ENCODE results near the gene ACO2. TPM values are rescaled to one million over a fixed set of nuclear protein-coding genes. Genes with fewer than 3 reads are reported as not detected.

ACO2 gene
- total and polyA plus RNA-seq, 2 of the 8 experiments (the other 6 are each of a cell fraction or from before 2014, with no cell fraction given): 52.8 to 75.4 TPM

GRCh38 chr22:41571786-41572185 lies 102.9 kb downstream of the ACO2 start:
- H3K27ac ChIP-seq (ENCODE audit: low read depth, low read length): no peak overlapping the region
- H2BK20ac ChIP-seq (ENCODE audit: low read length): no peak overlapping the region
- no peak overlapping the region for H3K4me2 ChIP-seq (ENCODE audit: insufficient read depth in 1 of 2, low read depth in 2 of 2, low read length in 2 of 2)
- H4K20me1 ChIP-seq (replicated peaks in 1 of 2; ENCODE audit: control insufficient read depth in 1 of 2, insufficient read depth in 2 of 2, low read length in 2 of 2): no peaks in the 10 kb centered on the region
- no peak overlapping the region for H2BK5ac ChIP-seq (ENCODE audit: low read depth, low read length)
- H3K4me3 ChIP-seq (ENCODE audit: extremely low read depth in 1 of 4, insufficient read depth in 2 of 4, low read depth in 3 of 4, low read length in 4 of 4): no peak overlapping the region
- no peak overlapping the region for H2BK15ac ChIP-seq (ENCODE audit: low read length)
- no peaks in the 10 kb centered on the region for H3K9me3 ChIP-seq (ENCODE audit: insufficient read depth in 2 of 2, low read depth in 1 of 2, low read length in 1 of 2)
- FAIRE-seq (no peak), DNase-seq (ENCODE audit: low read depth in 1 of 2, low spot score in 2 of 2) (no peak)
- no peaks in the 10 kb centered on the region for H3K79me1 ChIP-seq (ENCODE audit: low read depth, low read length)
- no peak overlapping the region for H4K91ac ChIP-seq (replicated peaks; ENCODE audit: insufficient read length, low read length)
- H3K23me2 ChIP-seq (ENCODE audit: low read depth, low read length): peaks cover 3% of the 10 kb centered on the region; the same call in 1 of the 2 replicates
- POLR2A ChIA-PET (ENCODE audit: partially characterized antibody): interaction anchor here (0.7 to 1.4 kb wide), 2 partner anchors 9 to 58 kb away, joined by 3 read pairs; no protein-coding TSS in a partner anchor
- H4K8ac ChIP-seq (ENCODE audit: extremely low read depth, insufficient read depth, low read length): no peak overlapping the region
- no peak overlapping the region for H2BK120ac ChIP-seq (replicated peaks; ENCODE audit: low read depth, low read length)
- H3K23ac ChIP-seq (ENCODE audit: insufficient read length): no peak overlapping the region
- H3K18ac ChIP-seq (ENCODE audit: extremely low read depth, low read length): no peak overlapping the region
- 83% methylated on average over 4 of the region's 14 CpGs; no CpG with 5 or more reads in 1 of the 2 experiments for WGBS, 2 experiments (ENCODE audit: extremely low coverage in 1 of 2, insufficient coverage in 1 of 2, insufficient read length in 1 of 2, insufficient replicate concordance in 2 of 2, low coverage in 1 of 2, low lambda C conversion rate in 2 of 2, missing lambda C conversion rate in 1 of 2)
- H3K56ac ChIP-seq (replicated peaks; ENCODE audit: insufficient read length, low read depth, low read length): no peak overlapping the region
- no peak overlapping the region for H3K14ac ChIP-seq (ENCODE audit: insufficient read length)
- H3K4ac ChIP-seq (replicated peaks; ENCODE audit: insufficient read length, low read depth, low read length): no peak overlapping the region
- no peaks in the 10 kb centered on the region for H3K79me2 ChIP-seq (ENCODE audit: control insufficient read depth in 1 of 2, insufficient read depth in 2 of 2, low read length in 2 of 2)
- no peak overlapping the region for H2AFZ ChIP-seq (ENCODE audit: low read length)
- H3K27me3 ChIP-seq (replicated peaks in 1 of 4; ENCODE audit: control insufficient read depth in 3 of 4, extremely low read depth in 1 of 4, insufficient read depth in 3 of 4, low read length in 3 of 4): 0 out of 7 replicates have a peak, but pooled peaks cover 0 to 3% (median 0%) of the 10 kb centered on the region in 4 experiments
- H4K5ac ChIP-seq (ENCODE audit: insufficient read length, low read depth, low read length): no peak overlapping the region
- H2AK5ac ChIP-seq (ENCODE audit: low read depth, low read length): no peak overlapping the region
- CTCF ChIA-PET (ENCODE audit: partially characterized antibody): interaction anchor here (0.6 to 3.7 kb wide), 4 partner anchors 12 to 39 kb away, joined by 3 to 23 read pairs (median 4); partner anchors contain the start of gene PMM1
- no peak overlapping the region for H3K9ac ChIP-seq (replicated peaks in 1 of 4; ENCODE audit: extremely low read depth in 1 of 4, low read depth in 3 of 4, low read length in 3 of 4)
- no peaks in the 10 kb centered on the region for H3K36me3 ChIP-seq (ENCODE audit: control insufficient read depth in 2 of 4, insufficient read depth in 4 of 4, low read length in 3 of 4)
- H2BK12ac ChIP-seq (ENCODE audit: low read depth, low read length): no peak overlapping the region
- H3K4me1 ChIP-seq (replicated peaks in 1 of 4; ENCODE audit: control insufficient read depth in 3 of 4, insufficient read depth in 4 of 4, low read length in 3 of 4): no peaks in the 10 kb centered on the region; a peak in 1 of 7 replicates
- no peak for TF ChIP-seq SAP30 (IDR thresholded peaks at IDR 0.05; ENCODE audit: insufficient read depth, insufficient replicate concordance, low read length)
- TF ChIP-seq RFX5 (IDR thresholded peaks at IDR 0.05; ENCODE audit: borderline replicate concordance, low read depth, low read length): no peak
- no peak for TF ChIP-seq NRF1 (IDR thresholded peaks at IDR 0.05; ENCODE audit: low read depth, low read length)
- no peak for TF ChIP-seq PHF8 (conservative IDR thresholded peaks at IDR 0.05; ENCODE audit: low read depth, low read length)
- no peak for TF ChIP-seq MAFK (IDR thresholded peaks at IDR 0.05; ENCODE audit: low read depth, low read length)
- TF ChIP-seq TEAD4 (IDR thresholded peaks at IDR 0.05; ENCODE audit: low read depth, low read length): no peak
- TF ChIP-seq SRF (IDR thresholded peaks at IDR 0.05; ENCODE audit: low read depth, low read length): no peak

All from H1 (cell line).